ENCODE results near the gene MFGE8.
"Not testable (repeated sequence)": the region's sequence is repeated elsewhere in the genome, so short reads cannot be mapped to it uniquely, and the experiment has no call there.

MFGE8 gene

DNA sequence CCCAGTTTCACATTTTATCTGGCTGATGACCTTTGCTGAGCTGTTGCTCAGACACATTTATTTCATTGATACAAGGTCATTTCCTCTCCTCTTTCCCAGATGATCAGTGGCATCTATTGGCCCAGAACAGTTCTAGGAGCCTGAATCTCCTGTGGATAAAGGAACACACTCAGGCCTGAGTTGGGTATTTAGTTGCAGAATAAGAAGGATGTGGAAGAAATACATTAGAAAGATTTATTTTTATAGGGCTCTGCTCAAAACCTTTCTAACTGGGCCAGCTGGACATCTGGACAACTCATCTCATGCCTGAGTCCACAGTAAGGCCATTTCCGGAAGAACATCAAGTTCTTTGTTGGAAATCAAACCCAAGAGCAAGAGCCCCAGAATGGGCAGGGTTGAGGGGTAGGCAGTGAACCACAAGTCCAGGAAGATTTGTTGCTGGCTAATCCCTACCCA is 19.7 kb upstream of the MFGE8 start:
- no peak for DNase-seq
- Histone ChIP-seq H3K36me3 (no peaks in the 10 kb centered on the region), H3K27me3 (no peaks in the 10 kb centered on the region), H3K9me3 (no peaks in the 10 kb centered on the region), H3K4me1 (no peaks in the 10 kb centered on the region), H3K4me3 (ENCODE audit: low read depth, low read length) (no peak overlapping the region)
- no peak for TF ChIP-seq CTCF (IDR thresholded peaks at IDR 0.05; ENCODE audit: low read depth, low read length)

GRCh38 chr15:88932271-88932874 is 19.2 kb upstream of the MFGE8 start:
- H3K4me3 ChIP-seq (ENCODE audit: low read depth, low read length) = no peak overlapping the region
- no peak for DNase-seq
- TF ChIP-seq CTCF (IDR thresholded peaks at IDR 0.05; ENCODE audit: low read depth, low read length) = no peak

GRCh38 chr15:88930579-88930978 is 17.4 kb upstream of the MFGE8 start:
- TF ChIP-seq CTCF (IDR thresholded peaks at IDR 0.05; ENCODE audit: low read depth, low read length) = no peak

More at GRCh38 chr15:88932271-88932874, 19.2 kb upstream of the MFGE8 start:
- no peaks in the 10 kb centered on the region for H3K4me1 ChIP-seq
- no peaks in the 10 kb centered on the region for H3K27me3 ChIP-seq
- no peaks in the 10 kb centered on the region for H3K9me3 ChIP-seq
- no peaks in the 10 kb centered on the region for H3K36me3 ChIP-seq

DNA sequence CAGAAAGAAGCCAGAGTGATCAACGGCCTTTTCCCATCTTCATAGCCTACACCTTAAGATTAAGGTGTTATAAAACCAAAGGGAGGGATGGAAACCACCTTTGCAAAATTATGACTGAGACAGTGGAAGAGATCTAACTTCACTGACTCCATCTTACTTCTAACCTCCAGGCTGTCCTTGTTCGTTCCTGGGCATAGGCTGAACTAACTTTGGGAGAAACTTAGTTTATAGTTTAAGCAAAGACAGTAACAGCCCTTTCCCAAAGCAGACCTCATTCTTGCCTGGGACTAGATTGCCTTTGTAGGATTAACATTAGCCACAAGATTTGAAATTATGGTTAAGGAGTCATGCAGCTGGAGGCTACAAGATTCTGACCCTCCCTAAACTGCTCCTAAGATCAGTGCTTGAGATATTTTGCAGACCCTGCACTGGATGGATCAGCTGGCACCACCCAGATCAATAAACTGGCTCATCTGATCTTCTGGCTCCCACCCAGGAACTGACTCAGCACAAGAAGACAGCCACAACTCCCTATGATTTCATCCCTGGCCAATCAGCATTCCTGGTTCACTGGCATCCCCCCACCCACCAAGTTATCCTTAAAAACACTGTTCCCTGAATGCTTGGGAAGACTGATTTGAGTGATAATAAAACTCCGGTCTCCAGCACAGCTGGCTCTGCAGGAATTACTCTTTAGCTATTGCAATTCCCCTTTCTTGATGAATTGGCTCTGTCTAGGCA is 16.3 kb upstream of the MFGE8 start:
- DNase-seq; H3K27me3 ChIP-seq; H3K36me3 ChIP-seq; H3K4me3 ChIP-seq (ENCODE audit: low read depth, low read length); H3K9me3 ChIP-seq; H3K4me1 ChIP-seq: not testable (repeated sequence)

More at GRCh38 chr15:88930579-88930978, 17.4 kb upstream of the MFGE8 start:
- no peak overlapping the region for H3K4me3 ChIP-seq (ENCODE audit: low read depth, low read length)
- H3K9me3 ChIP-seq = no peaks in the 10 kb centered on the region
- H3K36me3 ChIP-seq = no peaks in the 10 kb centered on the region
- no peak for DNase-seq
- H3K4me1 ChIP-seq = no peaks in the 10 kb centered on the region
- H3K27me3 ChIP-seq = no peaks in the 10 kb centered on the region

DNA sequence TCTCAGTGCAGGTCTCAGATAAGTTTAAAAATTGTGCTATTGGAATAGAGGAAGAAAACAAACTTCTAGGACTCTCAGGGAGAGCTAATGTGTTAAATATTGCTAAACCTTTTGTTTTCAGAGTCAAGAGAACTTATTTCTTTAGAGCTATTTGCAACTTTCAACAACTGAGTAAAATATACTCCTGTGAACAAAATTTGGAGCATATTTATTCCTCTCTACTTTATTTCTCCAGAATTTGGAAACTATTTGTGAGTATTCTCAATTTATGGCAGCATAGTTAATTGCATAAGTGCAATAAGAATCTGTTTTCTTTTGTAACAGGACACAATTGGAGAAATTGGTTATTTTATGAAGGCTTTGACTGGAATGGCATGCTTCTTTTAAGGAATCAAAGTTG is 15.0 kb upstream of the MFGE8 start:
- not testable (repeated sequence) for H3K27me3 ChIP-seq; H3K36me3 ChIP-seq; H3K9me3 ChIP-seq; H3K4me3 ChIP-seq (ENCODE audit: low read depth, low read length); DNase-seq; H3K4me1 ChIP-seq

DNA sequence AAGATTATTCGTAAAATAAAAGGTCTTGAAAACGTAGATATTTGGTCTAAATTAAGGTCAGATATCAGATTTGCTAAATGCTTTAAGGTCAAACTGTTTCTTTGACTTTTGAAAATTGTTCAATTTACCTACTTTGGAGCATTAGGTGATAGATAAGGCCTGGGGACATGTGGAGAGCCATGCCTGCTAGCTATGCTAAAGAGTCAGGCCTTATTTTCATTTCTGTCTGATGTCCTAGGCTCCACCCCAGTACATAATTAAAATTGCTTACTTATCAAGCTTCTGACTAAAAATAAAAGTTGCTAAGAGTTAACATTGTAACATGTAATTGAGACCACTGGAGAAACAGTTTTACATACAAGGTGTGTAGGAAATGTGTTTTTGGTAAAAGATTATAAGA is 12.5 kb upstream of the MFGE8 start:
- H3K27me3 ChIP-seq; H3K4me1 ChIP-seq; H3K9me3 ChIP-seq; DNase-seq; H3K4me3 ChIP-seq (ENCODE audit: low read depth, low read length); H3K36me3 ChIP-seq: not testable (repeated sequence)

DNA sequence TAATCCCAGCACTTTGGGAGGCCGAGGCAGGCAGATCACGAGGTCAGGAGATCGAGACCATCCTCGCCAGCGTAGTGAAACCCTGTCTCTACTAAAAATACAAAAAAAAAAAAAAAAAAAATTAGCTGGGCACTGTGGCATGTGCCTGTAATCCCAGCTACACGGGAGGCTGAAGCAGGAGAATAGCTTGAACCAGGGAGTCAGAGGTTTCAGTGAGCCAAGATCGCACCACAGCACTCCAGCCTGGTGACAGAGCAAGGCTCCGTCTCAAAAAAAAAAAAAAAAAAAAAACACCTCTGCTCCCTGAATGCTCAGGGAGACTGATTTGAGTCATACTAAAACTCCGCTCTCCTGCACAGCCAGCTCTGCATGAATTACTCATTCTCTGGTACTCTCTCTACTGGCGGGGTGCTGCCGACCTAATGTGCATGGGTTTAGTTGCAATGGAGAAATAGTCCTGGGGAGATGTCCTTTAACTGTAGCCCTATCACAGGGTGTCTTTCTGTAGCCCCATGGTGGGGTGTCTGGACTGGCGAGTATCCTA is 7.8 kb upstream of the MFGE8 start:
- not testable (repeated sequence) for H3K4me3 ChIP-seq (ENCODE audit: low read depth, low read length); H3K4me1 ChIP-seq; H3K27me3 ChIP-seq; DNase-seq; H3K9me3 ChIP-seq; H3K36me3 ChIP-seq

- no peak for DNase-seq
- no peak for TF ChIP-seq CTCF (IDR thresholded peaks at IDR 0.05; ENCODE audit: low read depth, low read length)
- H3K36me3 ChIP-seq = no peaks in the 10 kb centered on the region
- no peak overlapping the region for H3K4me3 ChIP-seq (ENCODE audit: low read depth, low read length)
- no peaks in the 10 kb centered on the region for H3K4me1 ChIP-seq
- no peaks in the 10 kb centered on the region for H3K27me3 ChIP-seq
- H3K9me3 ChIP-seq = no peaks in the 10 kb centered on the region
Measured at GRCh38 chr15:88920186-88920891, 7.2 kb upstream of the MFGE8 start.

Measured in BE2C (cell line).